ENCODE results near the gene CENATAC. TPM values are rescaled to one million over a fixed set of nuclear protein-coding genes. Genes with fewer than 3 reads are reported as not detected.
A peak's percentile ranks its signal among the peaks of the same experiment; 100 is the strongest.
"Not testable (repeated sequence)": the region's sequence is repeated elsewhere in the genome, so short reads cannot be mapped to it uniquely, and the experiment has no call there.

The CENATAC gene
- polyA plus RNA-seq, 4 donors, result 12.9 to 50.1 (median 28.6) TPM

DNA sequence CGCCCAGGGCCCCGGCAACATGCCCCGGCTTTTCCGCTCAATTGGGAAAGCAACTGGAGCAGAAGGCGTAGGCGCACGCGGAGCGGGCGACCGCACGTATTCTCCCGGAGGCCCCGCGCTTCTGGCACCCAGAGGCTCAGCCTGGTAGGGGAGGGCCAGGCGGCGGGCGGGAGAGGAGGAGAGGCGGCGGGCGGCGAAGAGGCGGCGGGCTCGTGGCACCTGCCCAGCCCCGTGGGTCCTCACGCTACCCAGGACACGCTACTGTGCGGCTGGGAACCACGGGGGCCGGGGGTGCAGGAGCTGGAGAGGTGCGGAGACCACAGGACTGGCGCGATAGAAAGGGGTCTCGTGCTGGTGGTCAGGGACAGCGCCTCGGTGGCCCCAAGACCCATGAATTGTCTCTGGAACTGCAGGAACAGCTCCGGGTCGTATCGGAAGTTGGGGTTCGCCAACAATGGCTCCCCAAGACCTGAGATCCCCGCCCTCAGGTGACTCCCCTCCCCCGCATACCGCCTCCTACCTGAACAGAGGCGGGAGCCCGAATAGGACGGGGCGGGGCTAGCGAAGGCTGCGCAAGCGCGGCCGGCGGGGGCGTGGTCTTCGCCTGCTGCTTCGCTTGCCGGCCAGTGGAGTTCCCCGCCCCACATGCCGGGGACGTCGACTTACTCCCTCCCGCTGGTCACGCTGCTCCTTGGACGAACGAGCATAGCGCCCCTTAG lies 32.5 kb downstream of the CENATAC start, which contains the start of gene SLC37A4:
SLC37A4 (minus strand) TSS at position 549 of the 719 bp plus-strand sequence.
- Histone ChIP-seq H3K4me3 (ENCODE audit: low read depth in 1 of 3, low read length in 3 of 3) (peak within 1 kb of the TSS; percentile 78 to 87 (median 82)), H3K4me1 (ENCODE audit: control insufficient read depth in 3 of 3, insufficient read depth in 2 of 3, low read depth in 1 of 3, low read length in 2 of 3) (peaks cover 0 to 14% (median 0%) of the 10 kb centered on the region in 3 donors), H3K27me3 (ENCODE audit: control insufficient read depth in 3 of 3, insufficient read depth in 3 of 3, low read length in 3 of 3) (no peaks in the 10 kb centered on the region), H3K9me3 (ENCODE audit: control insufficient read depth in 2 of 2, insufficient read depth in 1 of 2, low read depth in 1 of 2, low read length in 1 of 2) (no peaks in the 10 kb centered on the region), H3K27ac (ENCODE audit: low read depth in 1 of 3, low read length in 2 of 3) (peak within 1 kb of the TSS; percentile 85 to 96 (median 88)), H3K36me3 (ENCODE audit: control insufficient read depth in 3 of 3, insufficient read depth in 2 of 3, low read depth in 1 of 3, low read length in 3 of 3) (peaks cover 0 to 37% (median 0%) of the 10 kb centered on the region in 3 donors)
- 0 to 1% (median 1%) methylated on average over 39 to 67 of the region's 67 CpGs for WGBS, 3 donors
- DNase-seq, result peak; percentile 99
- FAIRE-seq, result no peak

DNA sequence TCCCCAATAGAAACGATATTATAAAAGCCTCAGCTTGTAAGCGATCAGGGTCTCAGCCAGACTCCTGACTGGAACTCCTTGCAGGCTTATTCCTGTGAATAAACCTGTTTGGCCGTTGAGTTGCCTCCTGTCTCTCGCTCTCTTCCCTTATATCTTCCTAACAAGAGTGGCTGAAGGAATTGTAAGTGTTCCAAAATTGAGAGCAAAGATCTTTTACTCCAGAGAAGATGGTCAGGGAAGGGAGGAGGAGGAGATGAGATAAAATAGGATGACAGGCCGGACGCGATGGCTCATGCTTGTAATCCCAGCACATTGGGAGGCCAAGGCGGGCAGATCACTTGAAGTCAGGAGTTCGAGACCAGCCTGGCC lies 34.0 kb downstream of the CENATAC start:
- Histone ChIP-seq H3K4me3 (ENCODE audit: low read depth in 1 of 3, low read length in 3 of 3) (no peak overlapping the region), H3K27ac (ENCODE audit: low read depth in 1 of 3, low read length in 2 of 3) (no peak overlapping the region), H3K9me3 (ENCODE audit: control insufficient read depth in 2 of 2, insufficient read depth in 1 of 2, low read depth in 1 of 2, low read length in 1 of 2) (no peaks in the 10 kb centered on the region), H3K36me3 (ENCODE audit: control insufficient read depth in 3 of 3, insufficient read depth in 2 of 3, low read depth in 1 of 3, low read length in 3 of 3) (peaks cover 0 to 23% (median 0%) of the 10 kb centered on the region in 3 donors), H3K4me1 (ENCODE audit: control insufficient read depth in 3 of 3, insufficient read depth in 2 of 3, low read depth in 1 of 3, low read length in 2 of 3) (no peaks in the 10 kb centered on the region), H3K27me3 (ENCODE audit: control insufficient read depth in 3 of 3, insufficient read depth in 3 of 3, low read length in 3 of 3) (no peaks in the 10 kb centered on the region)
- WGBS, 3 donors, result 76 to 86% (median 83%) methylated on average over 8 to 9 of the region's 9 CpGs
- no peak for DNase-seq
- FAIRE-seq, result no peak

DNA sequence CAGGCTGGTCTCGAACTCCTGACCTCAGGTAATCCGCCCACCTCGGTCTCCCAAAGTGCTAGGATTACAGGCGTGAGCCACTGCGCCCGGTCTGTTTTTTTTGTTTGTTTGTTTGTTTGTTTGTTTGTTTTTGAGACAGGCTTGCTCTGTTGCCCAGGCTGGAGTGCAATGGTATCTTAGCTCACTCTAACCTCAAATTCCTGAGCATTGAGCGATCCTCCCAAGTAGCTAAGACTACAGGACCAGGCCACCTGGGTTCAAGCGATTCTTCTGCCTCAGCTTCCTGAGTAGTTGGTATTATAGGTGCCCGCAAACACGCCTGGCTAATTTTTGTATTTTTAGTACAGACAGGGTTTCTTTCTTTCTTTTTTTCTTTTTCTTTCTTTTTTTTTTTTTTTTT lies 35.5 kb downstream of the CENATAC start:
- not testable (repeated sequence) for H3K4me1 ChIP-seq (ENCODE audit: control insufficient read depth in 3 of 3, insufficient read depth in 2 of 3, low read depth in 1 of 3, low read length in 2 of 3); FAIRE-seq; H3K36me3 ChIP-seq (ENCODE audit: control insufficient read depth in 3 of 3, insufficient read depth in 2 of 3, low read depth in 1 of 3, low read length in 3 of 3); H3K27me3 ChIP-seq (ENCODE audit: control insufficient read depth in 3 of 3, insufficient read depth in 3 of 3, low read length in 3 of 3); DNase-seq; H3K4me3 ChIP-seq (ENCODE audit: low read depth in 1 of 3, low read length in 3 of 3); H3K9me3 ChIP-seq (ENCODE audit: control insufficient read depth in 2 of 2, insufficient read depth in 1 of 2, low read depth in 1 of 2, low read length in 1 of 2); H3K27ac ChIP-seq (ENCODE audit: low read depth in 1 of 3, low read length in 2 of 3)
- 79 to 93% (median 84%) methylated on average over 10 of the region's 10 CpGs for WGBS, 3 donors

DNA sequence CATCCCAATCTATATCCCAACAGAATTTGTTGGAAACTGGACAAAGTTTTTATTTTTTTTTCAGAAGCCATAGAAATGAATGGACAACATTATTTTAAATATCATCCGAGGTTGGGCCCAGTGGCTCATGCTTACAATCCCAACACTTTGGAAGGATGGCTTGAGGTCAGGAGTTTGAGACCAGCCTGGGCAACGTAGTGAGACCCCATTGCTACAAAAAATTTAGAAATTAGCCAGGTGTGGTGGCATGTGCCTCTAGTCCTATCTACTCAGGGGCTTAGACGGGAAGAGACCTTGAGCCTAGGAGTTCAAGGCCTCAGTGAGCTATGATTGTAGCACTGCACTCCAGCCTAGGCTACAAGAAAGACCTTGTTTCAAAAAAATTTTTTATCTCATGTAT lies 36.9 kb downstream of the CENATAC start:
- H3K4me3 ChIP-seq (ENCODE audit: low read depth in 1 of 3, low read length in 3 of 3), result no peak overlapping the region
- H3K27me3 ChIP-seq (ENCODE audit: control insufficient read depth in 3 of 3, insufficient read depth in 3 of 3, low read length in 3 of 3), result no peaks in the 10 kb centered on the region
- no peaks in the 10 kb centered on the region for H3K36me3 ChIP-seq (ENCODE audit: control insufficient read depth in 3 of 3, insufficient read depth in 2 of 3, low read depth in 1 of 3, low read length in 3 of 3)
- no peaks in the 10 kb centered on the region for H3K4me1 ChIP-seq (ENCODE audit: control insufficient read depth in 3 of 3, insufficient read depth in 2 of 3, low read depth in 1 of 3, low read length in 2 of 3)
- DNase-seq (no peak), FAIRE-seq (no peak)
- 80 to 85% (median 85%) methylated on average over 3 of the region's 3 CpGs for WGBS, 3 donors
- no peak overlapping the region for H3K27ac ChIP-seq (ENCODE audit: low read depth in 1 of 3, low read length in 2 of 3)
- no peaks in the 10 kb centered on the region for H3K9me3 ChIP-seq (ENCODE audit: control insufficient read depth in 2 of 2, insufficient read depth in 1 of 2, low read depth in 1 of 2, low read length in 1 of 2)

DNA sequence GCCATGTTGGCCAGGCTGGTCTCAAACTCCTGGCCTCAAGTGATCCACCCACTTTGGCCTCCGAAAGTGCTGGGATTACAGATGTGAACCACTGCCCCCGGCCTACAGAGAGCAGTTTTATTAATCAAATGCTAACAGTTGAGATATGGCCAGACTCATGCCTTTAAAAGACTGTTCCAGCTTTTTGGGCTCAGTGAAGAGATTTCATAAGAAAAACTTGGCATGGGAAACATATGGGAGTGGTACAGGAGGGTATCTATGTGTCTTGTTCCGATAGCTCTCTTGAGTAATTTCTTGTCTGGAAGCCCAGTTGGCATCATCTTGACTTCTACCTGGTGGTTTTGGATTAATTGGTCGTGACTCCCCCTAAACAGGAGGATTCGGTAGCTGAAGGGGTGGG lies 40.9 kb downstream of the CENATAC start:
- no peak overlapping the region for H3K4me3 ChIP-seq (ENCODE audit: low read depth in 1 of 3, low read length in 3 of 3)
- H3K27ac ChIP-seq (ENCODE audit: low read depth in 1 of 3, low read length in 2 of 3), result no peak overlapping the region
- no peak for DNase-seq
- peaks cover 0 to 2% (median 0%) of the 10 kb centered on the region in 3 donors for H3K36me3 ChIP-seq (ENCODE audit: control insufficient read depth in 3 of 3, insufficient read depth in 2 of 3, low read depth in 1 of 3, low read length in 3 of 3)
- WGBS, 3 donors, result 87 to 90% (median 88%) methylated on average over 5 of the region's 5 CpGs
- no peaks in the 10 kb centered on the region for H3K9me3 ChIP-seq (ENCODE audit: control insufficient read depth in 2 of 2, insufficient read depth in 1 of 2, low read depth in 1 of 2, low read length in 1 of 2)
- FAIRE-seq, result no peak
- H3K4me1 ChIP-seq (ENCODE audit: control insufficient read depth in 3 of 3, insufficient read depth in 2 of 3, low read depth in 1 of 3, low read length in 2 of 3), result no peaks in the 10 kb centered on the region
- no peaks in the 10 kb centered on the region for H3K27me3 ChIP-seq (ENCODE audit: control insufficient read depth in 3 of 3, insufficient read depth in 3 of 3, low read length in 3 of 3)

DNA sequence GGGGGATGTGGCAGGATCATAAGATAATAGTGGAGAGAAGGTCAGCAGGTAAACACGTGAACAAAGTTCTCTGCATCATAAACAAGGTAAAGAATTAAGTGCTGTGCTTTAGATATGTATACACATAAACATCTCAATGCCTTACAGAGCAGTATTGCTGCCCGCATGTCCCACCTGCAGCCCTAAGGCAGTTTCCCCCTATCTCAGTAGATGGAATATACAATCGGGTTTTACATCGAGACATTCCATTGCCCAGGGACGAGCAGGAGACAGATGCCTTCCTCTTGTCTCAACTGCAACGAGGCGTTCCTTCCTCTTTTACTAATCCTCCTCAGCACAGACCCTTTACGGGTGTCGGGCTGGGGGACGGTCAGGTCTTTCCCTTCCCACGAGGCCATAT lies 41.5 kb downstream of the CENATAC start:
- 43 to 74% (median 56%) methylated on average over 6 to 11 of the region's 11 CpGs for WGBS, 3 donors
- DNase-seq; H3K27me3 ChIP-seq (ENCODE audit: control insufficient read depth in 3 of 3, insufficient read depth in 3 of 3, low read length in 3 of 3); H3K9me3 ChIP-seq (ENCODE audit: control insufficient read depth in 2 of 2, insufficient read depth in 1 of 2, low read depth in 1 of 2, low read length in 1 of 2); H3K36me3 ChIP-seq (ENCODE audit: control insufficient read depth in 3 of 3, insufficient read depth in 2 of 3, low read depth in 1 of 3, low read length in 3 of 3); H3K27ac ChIP-seq (ENCODE audit: low read depth in 1 of 3, low read length in 2 of 3); H3K4me1 ChIP-seq (ENCODE audit: control insufficient read depth in 3 of 3, insufficient read depth in 2 of 3, low read depth in 1 of 3, low read length in 2 of 3); FAIRE-seq; H3K4me3 ChIP-seq (ENCODE audit: low read depth in 1 of 3, low read length in 3 of 3): not testable (repeated sequence)

DNA sequence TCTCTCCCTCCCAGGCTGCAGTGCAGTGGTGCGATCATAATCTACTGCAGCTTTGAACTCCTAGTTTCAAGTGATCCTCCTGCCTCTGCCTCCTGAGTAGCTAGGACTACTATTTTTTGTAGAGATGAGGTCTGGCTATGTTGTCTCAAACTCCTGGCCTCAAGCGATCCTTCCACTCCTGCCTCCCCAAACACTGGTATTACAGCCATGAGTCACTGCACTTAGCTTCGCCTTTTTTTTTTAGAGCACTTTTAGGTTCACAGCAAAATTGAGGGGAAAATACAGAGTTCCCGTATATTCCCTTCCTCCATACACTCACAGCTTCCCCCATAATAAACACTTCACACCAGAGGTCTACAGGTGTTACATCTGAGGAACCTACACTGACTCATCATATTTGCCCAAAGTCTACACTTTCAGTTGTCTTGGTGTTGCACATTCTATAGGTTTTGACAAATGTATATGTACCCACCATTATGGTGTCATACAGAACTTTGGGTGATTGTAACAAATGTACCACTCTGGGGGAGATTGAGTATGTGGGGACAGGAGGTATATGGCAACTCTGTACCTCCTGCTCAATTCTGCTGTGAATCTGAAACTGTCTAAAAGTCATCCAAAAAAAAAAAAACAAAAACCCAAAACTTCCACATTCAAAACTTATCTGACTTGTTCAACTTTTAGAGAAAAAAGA lies 44.0 kb downstream of the CENATAC start:
- no peak overlapping the region for H3K27ac ChIP-seq (ENCODE audit: low read depth in 1 of 3, low read length in 2 of 3)
- H3K27me3 ChIP-seq (ENCODE audit: control insufficient read depth in 3 of 3, insufficient read depth in 3 of 3, low read length in 3 of 3), result no peaks in the 10 kb centered on the region
- DNase-seq, result no peak
- H3K36me3 ChIP-seq (ENCODE audit: control insufficient read depth in 3 of 3, insufficient read depth in 2 of 3, low read depth in 1 of 3, low read length in 3 of 3), result peaks cover 10 to 30% (median 16%) of the 10 kb centered on the region in 3 donors
- WGBS, 3 donors, result 89 to 98% (median 91%) methylated on average over 4 of the region's 4 CpGs
- no peaks in the 10 kb centered on the region for H3K4me1 ChIP-seq (ENCODE audit: control insufficient read depth in 3 of 3, insufficient read depth in 2 of 3, low read depth in 1 of 3, low read length in 2 of 3)
- no peak for FAIRE-seq
- no peak overlapping the region for H3K4me3 ChIP-seq (ENCODE audit: low read depth in 1 of 3, low read length in 3 of 3)
- no peaks in the 10 kb centered on the region for H3K9me3 ChIP-seq (ENCODE audit: control insufficient read depth in 2 of 2, insufficient read depth in 1 of 2, low read depth in 1 of 2, low read length in 1 of 2)

DNA sequence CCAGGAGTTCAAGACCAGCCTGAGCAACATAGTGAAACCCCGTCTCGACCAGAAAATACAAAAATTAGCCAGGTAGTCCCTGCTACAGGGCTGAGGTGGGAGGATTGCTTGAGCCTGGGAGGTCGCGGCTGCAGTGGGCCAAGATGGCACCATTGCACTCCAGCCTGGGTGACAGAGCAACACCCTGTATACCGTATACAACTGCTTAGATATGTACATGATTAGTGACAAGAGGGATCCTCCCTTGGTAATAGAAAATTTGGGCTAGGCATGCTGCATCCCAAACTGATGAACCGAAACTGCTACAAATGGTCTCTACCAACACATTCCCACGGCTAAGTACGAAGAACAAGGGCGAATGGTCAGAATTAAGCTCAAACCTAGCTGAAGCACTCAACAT lies 45.0 kb downstream of the CENATAC start:
- H3K27me3 ChIP-seq (ENCODE audit: control insufficient read depth in 3 of 3, insufficient read depth in 3 of 3, low read length in 3 of 3), result no peaks in the 10 kb centered on the region
- H3K36me3 ChIP-seq (ENCODE audit: control insufficient read depth in 3 of 3, insufficient read depth in 2 of 3, low read depth in 1 of 3, low read length in 3 of 3), result peaks cover 15 to 39% (median 22%) of the 10 kb centered on the region in 3 donors
- DNase-seq, result no peak
- FAIRE-seq, result no peak
- H3K9me3 ChIP-seq (ENCODE audit: control insufficient read depth in 2 of 2, insufficient read depth in 1 of 2, low read depth in 1 of 2, low read length in 1 of 2), result no peaks in the 10 kb centered on the region
- WGBS, 3 donors, result 88 to 95% (median 89%) methylated on average over 9 of the region's 9 CpGs
- H3K27ac ChIP-seq (ENCODE audit: low read depth in 1 of 3, low read length in 2 of 3), result no peak overlapping the region
- H3K4me3 ChIP-seq (ENCODE audit: low read depth in 1 of 3, low read length in 3 of 3), result no peak overlapping the region
- H3K4me1 ChIP-seq (ENCODE audit: control insufficient read depth in 3 of 3, insufficient read depth in 2 of 3, low read depth in 1 of 3, low read length in 2 of 3), result no peaks in the 10 kb centered on the region

Data from small intestine (tissue), 7 donors.